ENCODE data around the gene SHMT2.
A peak's percentile ranks its signal among the peaks of the same experiment; 100 is the strongest.

The SHMT2 gene

GRCh38 chr12:57244312-57244696, 14.8 kb downstream of the SHMT2 start:
- no peak overlapping the region for H3K4me3 ChIP-seq (ENCODE audit: low read depth, low read length)
- DNase-seq (ENCODE audit: low read depth) = no peak
- no peak for TF ChIP-seq CTCF (IDR thresholded peaks at IDR 0.05; ENCODE audit: low read depth, low read length, missing control alignments)

- no peak overlapping the region for H3K4me3 ChIP-seq (ENCODE audit: low read depth, low read length)
- DNase-seq (ENCODE audit: low read depth) = no peak
- TF ChIP-seq CTCF (IDR thresholded peaks at IDR 0.05; ENCODE audit: low read depth, low read length, missing control alignments) = no peak
Measured at GRCh38 chr12:57247041-57247440, 17.5 kb downstream of the SHMT2 start.

GRCh38 chr12:57248934-57249742, 19.6 kb downstream of the SHMT2 start:
- peak overlapping the region; percentile 7 for H3K4me3 ChIP-seq (ENCODE audit: low read depth, low read length)
- TF ChIP-seq CTCF (IDR thresholded peaks at IDR 0.05; ENCODE audit: low read depth, low read length, missing control alignments) = no peak
- DNase-seq (ENCODE audit: low read depth) = no peak

GRCh38 chr12:57250541-57250940, 21.0 kb downstream of the SHMT2 start:
- no peak overlapping the region for H3K4me3 ChIP-seq (ENCODE audit: low read depth, low read length)
- no peak for TF ChIP-seq CTCF (IDR thresholded peaks at IDR 0.05; ENCODE audit: low read depth, low read length, missing control alignments)
- DNase-seq (ENCODE audit: low read depth) = no peak

GRCh38 chr12:57250956-57251355, 21.4 kb downstream of the SHMT2 start, which contains the start of gene STAC3:
Gene STAC3 (minus strand): TSS chr12:57251187. CDS start chr12:57249636, 1,551 bp downstream.
- DNase-seq (ENCODE audit: low read depth) = no peak
- no peak within 1 kb of the TSS for H3K4me3 ChIP-seq (ENCODE audit: low read depth, low read length)
- no peak for TF ChIP-seq CTCF (IDR thresholded peaks at IDR 0.05; ENCODE audit: low read depth, low read length, missing control alignments)

- H3K4me3 ChIP-seq (ENCODE audit: low read depth, low read length) = no peak overlapping the region
- no peak for TF ChIP-seq CTCF (IDR thresholded peaks at IDR 0.05; ENCODE audit: low read depth, low read length, missing control alignments)
- DNase-seq (ENCODE audit: low read depth) = no peak
Measured at GRCh38 chr12:57254506-57255280, 25.2 kb downstream of the SHMT2 start.

Measured in GM12864 (cell line).